ENCODE measurements around the gene FAM200B.
A peak's percentile ranks its signal among the peaks of the same experiment; 100 is the strongest.

Gene FAM200B

DNA sequence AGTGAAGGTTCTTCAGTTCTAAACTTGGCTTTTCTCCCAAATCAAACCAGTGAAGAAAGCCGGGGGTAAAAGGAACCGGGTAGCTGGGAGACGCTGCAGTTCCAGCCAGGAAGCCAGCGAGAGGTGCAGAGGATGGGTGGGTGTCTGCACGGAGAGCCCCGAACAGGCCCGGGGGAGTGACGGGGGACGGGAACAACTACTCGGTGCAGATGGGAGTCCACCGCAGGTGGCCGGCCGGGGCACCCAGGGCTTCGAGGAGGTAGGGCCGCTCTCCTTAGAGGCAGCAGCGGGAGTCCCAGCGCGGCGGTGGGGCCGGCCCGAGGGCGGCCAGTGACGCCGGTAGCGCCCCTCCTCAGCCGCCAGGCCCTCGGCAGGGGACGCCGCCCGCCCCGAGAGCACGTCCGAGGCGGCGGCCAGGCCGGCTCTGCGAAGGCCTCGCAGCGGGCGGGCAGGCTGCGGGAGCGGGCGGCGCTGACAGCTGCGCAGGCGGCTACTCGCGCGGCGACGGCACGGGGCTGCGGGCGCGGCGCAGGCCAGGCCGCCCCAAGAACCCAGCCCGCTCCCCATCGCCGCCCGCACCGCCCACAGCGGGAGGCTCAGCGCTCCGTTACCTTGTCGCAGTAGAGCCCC lies 26.9 kb upstream of the FAM200B start:
- Histone ChIP-seq H3K4me1 (ENCODE audit: control insufficient read depth in 1 of 2, insufficient read depth in 2 of 2, low read length in 2 of 2) (peaks cover 23 to 32% of the 10 kb centered on the region in 2 donors), H3K36me3 (ENCODE audit: control insufficient read depth in 1 of 2, insufficient read depth in 2 of 2, low read length in 2 of 2) (peaks cover 0 to 5% of the 10 kb centered on the region in 2 donors), H3K27me3 (ENCODE audit: low read depth, low read length) (no peaks in the 10 kb centered on the region), H3K9me3 (ENCODE audit: control insufficient read depth in 1 of 2, low read length in 2 of 2) (no peaks in the 10 kb centered on the region), H3K4me3 (ENCODE audit: low read depth in 1 of 2, low read length in 2 of 2) (peak overlapping the region; percentile 85 to 87), H3K27ac (ENCODE audit: low read length) (peak overlapping the region; percentile 93)

DNA sequence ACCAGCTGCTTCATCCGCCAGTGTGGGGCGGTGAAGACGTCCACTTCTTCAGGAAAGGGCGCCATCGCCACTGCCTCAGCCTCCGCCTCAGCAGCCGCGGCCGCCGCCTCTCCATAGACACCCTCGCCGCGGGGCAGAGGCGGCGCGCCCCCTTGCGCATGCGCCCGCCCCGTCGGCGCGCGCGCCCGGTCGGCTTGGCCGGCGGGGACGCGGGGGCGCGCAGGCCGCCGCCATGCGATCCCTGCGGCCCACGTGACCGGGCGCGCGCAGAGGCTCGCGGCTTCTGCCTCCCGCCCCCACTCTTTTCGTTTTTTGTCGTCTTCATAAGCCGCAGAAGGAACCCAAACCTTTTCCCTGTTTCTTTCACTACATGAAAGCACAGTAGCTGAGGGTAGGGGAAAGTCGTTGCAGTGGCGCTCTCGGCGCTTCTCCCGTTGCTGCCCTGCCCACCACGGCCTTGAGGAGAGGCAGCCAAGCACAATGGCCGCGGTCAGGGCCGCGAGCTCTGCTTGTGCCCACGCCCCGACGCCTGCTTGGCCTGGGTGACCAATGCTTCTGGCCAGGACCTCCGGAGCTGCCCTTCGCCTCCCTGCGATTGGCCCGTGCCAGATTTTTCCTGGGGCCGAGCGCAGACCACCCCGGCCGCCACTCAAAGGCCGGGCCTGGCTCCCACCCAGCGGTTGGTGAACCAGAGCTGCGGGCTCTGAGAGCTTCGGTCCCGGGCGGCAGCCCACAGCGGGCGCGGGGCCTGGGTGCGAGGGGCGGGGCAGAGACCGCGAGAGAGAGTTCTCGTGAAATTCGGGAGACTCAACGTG lies 26.2 kb upstream of the FAM200B start, which contains the start of gene FBXL5:
TSS of gene FBXL5 (minus strand) at position 135 of the 815 bp plus-strand sequence. CDS start at position 65, 70 bp downstream.
- H3K9me3 ChIP-seq (ENCODE audit: control insufficient read depth in 1 of 2, low read length in 2 of 2): no peaks in the 10 kb centered on the region
- no peaks in the 10 kb centered on the region for H3K27me3 ChIP-seq (ENCODE audit: low read depth, low read length)
- peak within 1 kb of the TSS; percentile 85 to 87 for H3K4me3 ChIP-seq (ENCODE audit: low read depth in 1 of 2, low read length in 2 of 2)
- peak within 1 kb of the TSS; percentile 96 for H3K27ac ChIP-seq (ENCODE audit: low read length)
- H3K4me1 ChIP-seq (ENCODE audit: control insufficient read depth in 1 of 2, insufficient read depth in 2 of 2, low read length in 2 of 2): peaks cover 23 to 32% of the 10 kb centered on the region in 2 donors
- peaks cover 0 to 5% of the 10 kb centered on the region in 2 donors for H3K36me3 ChIP-seq (ENCODE audit: control insufficient read depth in 1 of 2, insufficient read depth in 2 of 2, low read length in 2 of 2)

DNA sequence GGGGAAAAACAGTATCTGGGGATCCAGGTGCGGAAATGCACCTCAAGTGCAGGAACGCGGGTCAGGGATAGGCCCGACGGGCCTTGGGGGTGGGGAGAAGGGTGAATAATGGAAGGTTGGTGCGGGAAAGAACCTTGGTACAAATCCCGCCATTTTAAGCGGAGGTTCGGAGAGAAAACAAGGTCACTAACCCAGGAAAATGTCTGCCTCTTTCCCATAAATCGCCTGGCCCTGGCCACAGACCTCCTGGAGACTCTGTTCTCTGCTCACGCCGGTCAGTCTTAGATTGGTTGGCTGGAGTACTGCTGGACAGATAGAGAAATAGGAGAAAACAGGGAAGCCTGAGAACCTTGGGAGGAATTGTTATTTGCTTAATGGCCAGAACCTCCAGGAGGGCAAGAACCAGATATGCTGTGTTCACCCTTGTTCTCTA lies 25.6 kb upstream of the FAM200B start:
- Histone ChIP-seq H3K9me3 (ENCODE audit: control insufficient read depth in 1 of 2, low read length in 2 of 2) (no peaks in the 10 kb centered on the region), H3K4me1 (ENCODE audit: control insufficient read depth in 1 of 2, insufficient read depth in 2 of 2, low read length in 2 of 2) (peaks cover 19 to 27% of the 10 kb centered on the region in 2 donors), H3K4me3 (ENCODE audit: low read depth in 1 of 2, low read length in 2 of 2) (peak overlapping the region; percentile 71 to 85), H3K27ac (ENCODE audit: low read length) (peak overlapping the region; percentile 96), H3K27me3 (ENCODE audit: low read depth, low read length) (no peaks in the 10 kb centered on the region), H3K36me3 (ENCODE audit: control insufficient read depth in 1 of 2, insufficient read depth in 2 of 2, low read length in 2 of 2) (peaks cover 0 to 5% of the 10 kb centered on the region in 2 donors)

DNA sequence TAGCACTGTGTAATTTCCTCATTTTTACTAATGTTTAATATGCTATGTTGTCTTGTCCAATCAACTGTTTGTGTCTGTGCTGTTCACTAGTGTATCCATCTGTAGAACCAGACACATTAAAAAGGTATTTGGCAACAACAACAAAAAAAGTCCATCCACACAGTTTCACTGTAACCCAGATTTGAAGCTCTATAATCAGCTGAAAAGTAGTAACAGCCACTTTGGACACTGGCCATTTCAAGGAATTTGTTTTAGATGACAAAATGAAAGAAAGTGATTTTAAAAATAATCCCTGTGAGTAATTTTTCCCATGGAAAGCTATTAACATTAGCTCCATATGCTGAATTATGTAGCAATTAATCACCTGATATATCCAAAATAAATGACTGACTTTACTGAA lies 24.3 kb upstream of the FAM200B start:
- Histone ChIP-seq H3K4me3 (ENCODE audit: low read depth in 1 of 2, low read length in 2 of 2) (no peak overlapping the region), H3K4me1 (ENCODE audit: control insufficient read depth in 1 of 2, insufficient read depth in 2 of 2, low read length in 2 of 2) (peaks cover 14% of the 10 kb centered on the region in 2 donors), H3K27me3 (ENCODE audit: low read depth, low read length) (no peaks in the 10 kb centered on the region), H3K27ac (ENCODE audit: low read length) (no peak overlapping the region), H3K36me3 (ENCODE audit: control insufficient read depth in 1 of 2, insufficient read depth in 2 of 2, low read length in 2 of 2) (peaks cover 0 to 5% of the 10 kb centered on the region in 2 donors), H3K9me3 (ENCODE audit: control insufficient read depth in 1 of 2, low read length in 2 of 2) (no peaks in the 10 kb centered on the region)

DNA sequence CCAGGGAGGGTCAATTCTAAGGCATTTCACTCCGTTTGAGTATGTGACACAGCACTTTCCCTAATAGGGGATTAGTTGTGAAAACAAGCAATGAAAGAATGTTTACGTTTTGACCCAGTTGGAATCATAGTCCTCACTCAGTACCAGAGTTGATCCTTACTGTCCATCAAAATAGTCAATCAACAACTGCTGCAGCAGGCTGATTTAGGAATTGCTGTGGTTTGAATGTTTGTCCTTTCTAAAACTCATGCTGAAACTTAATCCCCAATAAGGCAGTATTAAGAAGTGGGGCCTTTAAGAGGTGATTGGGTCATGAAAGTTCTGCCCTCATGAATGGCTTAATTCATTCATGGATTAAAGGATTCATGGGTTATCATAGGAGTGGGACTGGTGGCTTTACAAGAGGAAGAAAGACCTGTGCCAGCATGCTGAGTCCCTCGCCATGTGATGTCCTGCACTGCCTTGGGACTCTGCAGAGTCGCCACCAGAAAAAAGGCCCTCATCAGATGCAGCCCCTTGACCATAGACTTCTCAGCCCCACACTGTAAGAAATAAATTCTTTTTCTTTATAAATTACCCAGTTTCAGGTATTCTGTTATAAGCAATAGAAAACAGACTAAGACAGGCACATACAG lies 23.4 kb upstream of the FAM200B start:
- Histone ChIP-seq H3K4me1 (ENCODE audit: control insufficient read depth in 1 of 2, insufficient read depth in 2 of 2, low read length in 2 of 2) (peaks cover 6 to 11% of the 10 kb centered on the region in 2 donors), H3K27ac (ENCODE audit: low read length) (no peak overlapping the region), H3K27me3 (ENCODE audit: low read depth, low read length) (no peaks in the 10 kb centered on the region), H3K9me3 (ENCODE audit: control insufficient read depth in 1 of 2, low read length in 2 of 2) (no peaks in the 10 kb centered on the region), H3K36me3 (ENCODE audit: control insufficient read depth in 1 of 2, insufficient read depth in 2 of 2, low read length in 2 of 2) (peaks cover 0 to 5% of the 10 kb centered on the region in 2 donors), H3K4me3 (ENCODE audit: low read depth in 1 of 2, low read length in 2 of 2) (no peak overlapping the region)

DNA sequence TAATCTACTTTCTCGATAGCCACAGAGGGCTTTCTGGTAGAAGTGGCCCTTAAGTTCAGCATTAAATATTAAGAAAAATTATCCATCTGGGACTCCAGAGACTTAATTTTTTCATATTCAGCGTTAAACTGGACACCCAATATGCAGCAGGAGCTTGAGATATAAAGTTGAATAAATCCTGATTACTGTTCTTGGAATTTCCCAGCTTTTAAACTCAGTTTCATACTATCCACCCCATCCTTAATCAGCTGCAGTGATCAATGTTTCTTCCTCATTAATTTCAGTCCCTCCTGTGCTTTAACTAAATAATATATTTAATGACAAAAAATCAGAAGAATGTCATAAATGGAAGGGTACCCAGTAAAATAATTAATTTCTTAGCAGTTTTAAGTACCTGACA lies 22.8 kb upstream of the FAM200B start:
- Histone ChIP-seq H3K4me1 (ENCODE audit: control insufficient read depth in 1 of 2, insufficient read depth in 2 of 2, low read length in 2 of 2) (peaks cover 1 to 7% of the 10 kb centered on the region in 2 donors), H3K9me3 (ENCODE audit: control insufficient read depth in 1 of 2, low read length in 2 of 2) (no peaks in the 10 kb centered on the region), H3K27me3 (ENCODE audit: low read depth, low read length) (no peaks in the 10 kb centered on the region), H3K4me3 (ENCODE audit: low read depth in 1 of 2, low read length in 2 of 2) (no peak overlapping the region), H3K36me3 (ENCODE audit: control insufficient read depth in 1 of 2, insufficient read depth in 2 of 2, low read length in 2 of 2) (peaks cover 0 to 5% of the 10 kb centered on the region in 2 donors), H3K27ac (ENCODE audit: low read length) (no peak overlapping the region)

DNA sequence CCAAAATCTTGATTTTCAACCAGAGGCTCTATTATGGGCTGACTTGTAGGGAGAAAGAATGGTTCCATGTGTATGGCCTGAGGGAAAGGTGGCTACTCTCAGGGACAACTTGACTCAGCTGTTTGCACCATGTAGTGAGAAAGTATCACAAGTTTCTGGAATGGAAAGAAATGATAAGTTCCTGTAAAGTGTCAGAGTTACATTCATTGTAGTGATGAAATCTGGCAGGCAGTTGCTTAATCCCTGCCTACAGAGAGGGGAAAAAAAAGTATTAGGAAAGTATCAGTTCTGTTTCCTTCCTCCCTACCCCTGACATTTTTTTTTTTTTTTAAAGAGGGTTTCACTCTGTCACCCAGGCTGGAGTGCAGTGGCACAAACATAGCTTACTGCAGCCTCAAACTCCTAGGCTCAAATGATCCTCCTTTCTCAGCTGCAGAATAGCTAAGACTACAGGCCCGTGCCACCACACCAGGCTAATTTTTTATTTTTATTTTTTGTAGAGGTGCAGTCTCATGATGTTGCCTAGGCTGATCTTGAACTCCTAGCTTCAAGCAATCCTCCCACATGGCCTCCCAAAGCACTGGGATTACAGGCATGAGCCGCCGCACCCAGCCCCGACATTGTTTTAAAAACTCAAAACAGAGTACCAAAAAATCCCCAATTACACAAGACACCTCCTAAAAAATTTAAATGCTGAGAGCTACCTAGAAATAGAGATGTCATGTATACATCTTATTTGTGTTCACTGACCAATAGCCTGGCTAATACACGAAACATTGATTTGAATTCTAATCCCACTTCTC lies 21.7 kb upstream of the FAM200B start:
- H3K36me3 ChIP-seq (ENCODE audit: control insufficient read depth in 1 of 2, insufficient read depth in 2 of 2, low read length in 2 of 2): peaks cover 0 to 5% of the 10 kb centered on the region in 2 donors
- H3K27me3 ChIP-seq (ENCODE audit: low read depth, low read length): no peaks in the 10 kb centered on the region
- H3K9me3 ChIP-seq (ENCODE audit: control insufficient read depth in 1 of 2, low read length in 2 of 2): no peaks in the 10 kb centered on the region
- H3K27ac ChIP-seq (ENCODE audit: low read length): no peak overlapping the region
- H3K4me1 ChIP-seq (ENCODE audit: control insufficient read depth in 1 of 2, insufficient read depth in 2 of 2, low read length in 2 of 2): peaks cover 0 to 3% of the 10 kb centered on the region in 2 donors
- no peak overlapping the region for H3K4me3 ChIP-seq (ENCODE audit: low read depth in 1 of 2, low read length in 2 of 2)

DNA sequence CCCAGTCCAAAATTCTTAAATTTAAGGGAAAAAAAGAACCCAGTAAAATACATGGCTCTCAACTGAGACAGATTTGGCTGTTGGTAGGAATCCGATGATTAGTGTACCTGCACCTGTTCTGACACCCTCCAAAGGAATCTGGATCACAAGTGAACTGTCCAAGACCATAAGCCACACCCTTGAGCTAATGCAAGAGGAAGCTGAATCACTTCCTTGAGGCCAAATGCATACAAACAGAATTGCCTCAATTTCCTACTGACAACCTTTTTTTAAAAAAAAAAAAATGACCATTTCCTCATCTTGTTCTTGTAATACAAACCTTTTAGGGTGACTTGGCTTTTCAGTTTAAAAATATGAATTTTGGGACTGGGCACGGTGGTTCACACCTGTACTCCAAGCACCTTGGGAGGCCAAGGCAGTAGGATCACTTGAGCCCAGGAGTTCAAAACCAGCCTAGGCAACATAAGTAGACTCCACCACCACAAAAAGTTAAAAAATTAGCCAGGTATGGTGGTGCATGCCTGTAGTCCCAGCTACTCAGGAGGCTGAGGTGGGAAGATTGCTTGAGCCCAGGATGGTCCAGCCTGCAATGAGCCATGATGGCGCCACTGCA lies 15.8 kb upstream of the FAM200B start:
- Histone ChIP-seq H3K4me1 (ENCODE audit: control insufficient read depth in 1 of 2, insufficient read depth in 2 of 2, low read length in 2 of 2) (no peaks in the 10 kb centered on the region), H3K27me3 (ENCODE audit: low read depth, low read length) (no peaks in the 10 kb centered on the region), H3K27ac (ENCODE audit: low read length) (no peak overlapping the region), H3K36me3 (ENCODE audit: control insufficient read depth in 1 of 2, insufficient read depth in 2 of 2, low read length in 2 of 2) (no peaks in the 10 kb centered on the region), H3K9me3 (ENCODE audit: control insufficient read depth in 1 of 2, low read length in 2 of 2) (no peaks in the 10 kb centered on the region), H3K4me3 (ENCODE audit: low read depth in 1 of 2, low read length in 2 of 2) (no peak overlapping the region)

DNA sequence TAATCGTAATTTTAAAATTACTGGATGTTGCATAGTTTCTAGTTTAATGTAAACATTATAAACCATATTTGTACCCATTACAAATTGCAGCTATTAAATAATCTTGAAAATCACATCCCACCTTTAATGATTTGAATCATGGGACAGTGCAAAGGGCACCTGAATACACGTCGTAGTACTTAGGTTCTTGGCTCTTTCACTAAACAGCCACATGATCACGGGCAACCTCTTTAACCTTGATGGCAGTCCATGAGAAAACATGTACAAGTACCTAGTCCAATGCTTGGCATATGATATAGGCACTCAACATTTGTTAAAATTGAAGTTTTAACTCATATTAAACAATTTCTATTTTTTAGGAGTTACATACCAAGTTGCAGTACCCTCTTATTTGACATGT lies 14.6 kb upstream of the FAM200B start:
- no peaks in the 10 kb centered on the region for H3K4me1 ChIP-seq (ENCODE audit: control insufficient read depth in 1 of 2, insufficient read depth in 2 of 2, low read length in 2 of 2)
- H3K27ac ChIP-seq (ENCODE audit: low read length): no peak overlapping the region
- no peaks in the 10 kb centered on the region for H3K9me3 ChIP-seq (ENCODE audit: control insufficient read depth in 1 of 2, low read length in 2 of 2)
- no peaks in the 10 kb centered on the region for H3K36me3 ChIP-seq (ENCODE audit: control insufficient read depth in 1 of 2, insufficient read depth in 2 of 2, low read length in 2 of 2)
- H3K27me3 ChIP-seq (ENCODE audit: low read depth, low read length): no peaks in the 10 kb centered on the region
- no peak overlapping the region for H3K4me3 ChIP-seq (ENCODE audit: low read depth in 1 of 2, low read length in 2 of 2)

DNA sequence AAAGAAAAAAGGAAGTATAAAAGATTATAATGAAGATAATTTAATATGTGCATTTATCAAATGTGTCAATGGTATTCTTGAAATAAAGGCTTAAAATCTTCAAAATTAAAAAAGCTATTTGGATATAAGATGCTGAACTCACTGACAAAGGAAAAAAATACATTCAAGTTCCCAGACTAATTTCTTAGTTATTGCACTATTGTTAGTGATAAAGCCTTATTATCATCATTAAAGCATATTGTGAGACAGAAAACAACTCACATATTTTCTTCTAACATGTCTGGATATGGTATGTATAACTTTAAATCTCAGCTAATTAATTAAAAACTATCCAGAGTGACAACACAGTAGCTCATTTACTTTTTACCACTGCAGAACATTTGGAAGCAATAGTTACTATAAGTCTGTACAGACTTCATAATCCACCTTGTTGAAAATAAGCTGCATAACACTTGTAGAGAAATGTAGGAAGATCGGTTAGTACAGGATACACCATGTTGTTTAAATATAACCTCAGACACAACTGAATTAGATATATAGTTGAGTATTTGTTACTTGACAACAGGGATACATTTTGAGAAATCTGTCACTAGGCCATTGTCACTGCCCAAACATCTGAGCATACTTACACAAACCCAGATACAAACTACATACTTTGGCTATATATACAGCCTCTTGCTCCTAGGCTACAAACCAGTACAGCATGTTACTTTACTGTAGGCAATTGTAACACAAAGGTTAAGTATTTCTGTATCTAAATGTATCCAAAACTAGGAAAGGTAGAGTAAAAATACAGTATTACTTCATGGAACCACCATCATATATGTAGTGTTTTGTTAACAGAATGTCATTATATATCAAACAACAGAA lies 12.8 kb upstream of the FAM200B start:
- H3K36me3 ChIP-seq (ENCODE audit: control insufficient read depth in 1 of 2, insufficient read depth in 2 of 2, low read length in 2 of 2): no peaks in the 10 kb centered on the region
- no peaks in the 10 kb centered on the region for H3K9me3 ChIP-seq (ENCODE audit: control insufficient read depth in 1 of 2, low read length in 2 of 2)
- no peaks in the 10 kb centered on the region for H3K27me3 ChIP-seq (ENCODE audit: low read depth, low read length)
- H3K27ac ChIP-seq (ENCODE audit: low read length): no peak overlapping the region
- H3K4me3 ChIP-seq (ENCODE audit: low read depth in 1 of 2, low read length in 2 of 2): no peak overlapping the region
- H3K4me1 ChIP-seq (ENCODE audit: control insufficient read depth in 1 of 2, insufficient read depth in 2 of 2, low read length in 2 of 2): no peaks in the 10 kb centered on the region

All from muscle layer of duodenum (tissue), 2 donors.